Stomach (tissue), 9 donors: ENCODE results near the gene GNB1L. TPM values are rescaled to one million over a fixed set of nuclear protein-coding genes. Genes with fewer than 3 reads are reported as not detected.

Experiments
- DNase-seq, 2 donors: peaks; one replicate each; pipeline versions ENCODE4 v3.0.0 to v3.0.0-alpha.2; 2013 to 2019
- H3K27ac ChIP-seq, 5 donors: fragments of 200-600 bp in 4 of 5; sonication (generic) in 4 of 5; one replicate each; pipeline ENCODE4 v1.5.1; 2013 to 2019; ENCODE audit warnings: mild to moderate bottlenecking in 1 of 5, moderate library complexity in 1 of 5
- H3K27me3 ChIP-seq, 3 donors: fragments of 200-600 bp; sonication (generic); one replicate each; pipeline ENCODE4 v1.5.1; 2017 to 2019; ENCODE audit warnings: mixed run types in 1 of 3
- H3K36me3 ChIP-seq, 4 donors: fragments of 200-600 bp; sonication (generic); 1 replicate in 3 of 4; 2 replicates in 1 of 4; pipeline ENCODE4 v1.5.1; 2016 to 2019
- H3K4me1 ChIP-seq, 4 donors: fragments of 200-600 bp; sonication (generic); one replicate each; pipeline ENCODE4 v1.5.1; 2016 to 2019
- H3K4me3 ChIP-seq, 4 donors: fragments of 200-600 bp; sonication (generic) in 3 of 4; one replicate each; pipeline ENCODE4 v1.5.1; 2016 to 2019; ENCODE audit warnings: mild to moderate bottlenecking in 1 of 4
- H3K9me3 ChIP-seq, 4 donors: fragments of 200-600 bp; sonication (generic); one replicate each; pipeline ENCODE4 v1.5.1; 2016 to 2019
- EP300 ChIP-seq: sonication (generic); formaldehyde crosslinking; IDR thresholded peaks from one replicate; pipeline ENCODE4 v1.6.1; 2017; ENCODE audit warnings: antibody characterized with exemption
- POLR2A ChIP-seq, 4 donors: fragments of 450-650 bp; IDR thresholded peaks; one replicate each; pipeline ENCODE4 v1.6.1; 2016; ENCODE audit warnings: antibody characterized with exemption in 4 of 4, control low read depth in 2 of 4, mild to moderate bottlenecking in 1 of 4, moderate library complexity in 1 of 4
- POLR2AphosphoS5 ChIP-seq, 3 donors: sonication (generic); formaldehyde crosslinking; IDR thresholded peaks; one replicate each; pipeline ENCODE4 v1.6.1; 2016; ENCODE audit warnings: antibody characterized with exemption in 3 of 3
- WGBS, 5 donors: extraction: QIAGEN DNeasy Blood & Tissue Kit in 3 of 5; methylation state at CpG; one replicate each; pipeline versions ENCODE4 v1.1.5 to v1.1.7; 2013 to 2018; 5-methylcytosine and 5-hydroxymethylcytosine counted together
- intact Hi-C: fragments of 100-400 bp; cut with DNase I; formaldehyde crosslinking; loops from one replicate; pipeline ENCODE4 v1.15.1; 2023; ENCODE audit warnings: low total_unique reads
- polyA plus RNA-seq, 3 donors: library from polyadenylated mRNA; stranded (reverse); fragments of 200-250 nt; gene quantifications; one replicate each; pipeline ENCODE4 v1.2.3, GENCODE V29; 2013
- total RNA-seq, 5 donors: library from RNA; depleted of rRNA; stranded (reverse); fragments of >200 nt; gene quantifications; one replicate each; pipeline versions ENCODE4 v1.1.0 to v1.2.3, GENCODE V29; 2014 to 2016
- TF ChIP-seq, protein P1 (sequence below), 7 experiments: fragments of 450-650 bp in 4 of 7; fragments of 200-600 bp in 3 of 7; sonication (generic) in 3 of 7; IDR thresholded peaks; one replicate each; pipeline ENCODE4 v1.5.1; 2016 to 2019; ENCODE audit warnings: antibody characterized with exemption in 7 of 7, control low read depth in 2 of 7, mild to moderate bottlenecking in 1 of 7
- donor health status: healthy with polysubstance abuse.
- donor health status: Bipolar disorder and iron deficiency.
- donor health status: healthy.

The GNB1L gene
- total and polyA plus RNA-seq, 8 donors = 0.29 to 6.8 (median 3.1) TPM; not detected in 1

- peaks cover 7 to 17% (median 14%) of the 10 kb centered on the region in 4 donors for H3K4me1 ChIP-seq
- peaks cover 4 to 15% (median 8%) of the 10 kb centered on the region in 4 donors for H3K36me3 ChIP-seq
- DNase-seq = peak; percentile 86 to 90
- TF ChIP-seq POLR2AphosphoS5 (IDR thresholded peaks at IDR 0.05) = peak in 1 of 3 donors; percentile 50
- TF ChIP-seq, protein P1, sequence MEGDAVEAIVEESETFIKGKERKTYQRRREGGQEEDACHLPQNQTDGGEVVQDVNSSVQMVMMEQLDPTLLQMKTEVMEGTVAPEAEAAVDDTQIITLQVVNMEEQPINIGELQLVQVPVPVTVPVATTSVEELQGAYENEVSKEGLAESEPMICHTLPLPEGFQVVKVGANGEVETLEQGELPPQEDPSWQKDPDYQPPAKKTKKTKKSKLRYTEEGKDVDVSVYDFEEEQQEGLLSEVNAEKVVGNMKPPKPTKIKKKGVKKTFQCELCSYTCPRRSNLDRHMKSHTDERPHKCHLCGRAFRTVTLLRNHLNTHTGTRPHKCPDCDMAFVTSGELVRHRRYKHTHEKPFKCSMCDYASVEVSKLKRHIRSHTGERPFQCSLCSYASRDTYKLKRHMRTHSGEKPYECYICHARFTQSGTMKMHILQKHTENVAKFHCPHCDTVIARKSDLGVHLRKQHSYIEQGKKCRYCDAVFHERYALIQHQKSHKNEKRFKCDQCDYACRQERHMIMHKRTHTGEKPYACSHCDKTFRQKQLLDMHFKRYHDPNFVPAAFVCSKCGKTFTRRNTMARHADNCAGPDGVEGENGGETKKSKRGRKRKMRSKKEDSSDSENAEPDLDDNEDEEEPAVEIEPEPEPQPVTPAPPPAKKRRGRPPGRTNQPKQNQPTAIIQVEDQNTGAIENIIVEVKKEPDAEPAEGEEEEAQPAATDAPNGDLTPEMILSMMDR (IDR thresholded peaks at IDR 0.05) = no peak
- H3K27me3 ChIP-seq = no peaks in the 10 kb centered on the region
- WGBS, 5 donors = 35 to 61% (median 38%) methylated on average over 23 to 38 of the region's 38 CpGs
- no peak overlapping the region for H3K27ac ChIP-seq
- intact Hi-C loops = no loop called here
- H3K4me3 ChIP-seq = no peak overlapping the region
- H3K9me3 ChIP-seq = no peaks in the 10 kb centered on the region
These were observed 48.2 kb downstream of the GNB1L start for GRCh38 chr22:19806213-19807160.

DNA sequence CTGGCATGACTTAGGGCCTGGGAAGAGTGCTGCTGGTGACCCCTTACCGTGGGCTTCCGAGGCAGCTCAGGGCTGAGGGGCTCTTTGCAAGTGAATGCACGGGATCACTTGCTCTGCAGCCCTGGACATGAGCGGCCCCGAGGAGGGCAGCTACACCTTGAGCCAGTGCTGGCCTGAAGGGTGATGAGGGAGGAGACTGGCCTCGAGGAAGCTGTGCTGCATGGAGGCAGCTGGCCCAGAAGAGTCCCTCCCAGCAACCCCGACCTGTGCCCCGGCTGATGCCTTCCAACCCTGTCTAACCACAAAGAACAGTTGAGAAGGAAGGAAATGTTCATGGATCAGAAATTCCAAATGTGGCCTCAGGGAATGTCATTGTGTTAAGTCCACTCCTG lies 48.9 kb downstream of the GNB1L start:
- DNase-seq = no peak
- Histone ChIP-seq H3K4me1 (peaks cover 7 to 17% (median 14%) of the 10 kb centered on the region in 4 donors), H3K4me3 (no peak overlapping the region), H3K27me3 (no peaks in the 10 kb centered on the region), H3K9me3 (no peaks in the 10 kb centered on the region), H3K27ac (no peak overlapping the region), H3K36me3 (peaks cover 4 to 15% (median 8%) of the 10 kb centered on the region in 4 donors)
- 73 to 82% (median 77%) methylated on average over 7 to 8 of the region's 8 CpGs for WGBS, 5 donors
- intact Hi-C loops = no loop called here
- TF ChIP-seq, protein P1 (IDR thresholded peaks at IDR 0.05) = no peak
- TF ChIP-seq POLR2A (IDR thresholded peaks at IDR 0.05) = no peak
- TF ChIP-seq EP300 = no peak
- no peak for TF ChIP-seq POLR2AphosphoS5 (IDR thresholded peaks at IDR 0.05)

DNA sequence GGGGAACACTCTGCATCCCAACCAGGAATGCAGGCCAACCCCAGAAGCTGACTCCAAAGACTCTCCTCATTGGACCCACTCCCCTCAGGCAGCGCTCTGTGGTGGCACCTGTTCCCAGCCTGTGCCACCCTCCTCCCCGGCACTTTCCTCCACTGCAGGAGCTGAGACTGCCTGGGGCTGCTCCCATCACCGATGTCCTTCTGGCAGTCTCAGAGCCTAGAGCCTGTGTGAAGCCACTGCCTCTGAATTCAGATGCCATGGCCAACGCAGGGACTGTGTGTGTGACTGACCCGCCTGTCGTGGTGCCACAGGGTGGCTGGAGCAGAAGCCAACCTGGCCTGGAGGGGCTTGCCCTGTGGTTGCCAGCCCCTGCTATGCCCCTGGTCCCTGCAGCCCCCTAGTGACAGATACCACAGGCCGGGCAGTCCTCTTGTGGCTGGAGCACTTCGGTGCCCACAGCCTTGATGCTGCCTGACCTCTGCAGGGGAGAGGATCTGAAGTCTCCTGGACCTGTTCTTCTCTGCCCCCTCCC lies 50.9 kb downstream of the GNB1L start:
- intact Hi-C loops = no loop called here
- WGBS, 5 donors = 94 to 100% (median 97%) methylated on average over 3 to 8 of the region's 8 CpGs
- no peaks in the 10 kb centered on the region for H3K9me3 ChIP-seq
- peaks cover 4 to 25% (median 16%) of the 10 kb centered on the region in 4 donors for H3K36me3 ChIP-seq
- DNase-seq = no peak
- no peak overlapping the region for H3K27ac ChIP-seq
- peaks cover 7 to 17% (median 14%) of the 10 kb centered on the region in 4 donors for H3K4me1 ChIP-seq
- H3K27me3 ChIP-seq = no peaks in the 10 kb centered on the region
- H3K4me3 ChIP-seq = no peak overlapping the region
- TF ChIP-seq POLR2A (IDR thresholded peaks at IDR 0.05) (no peak), POLR2AphosphoS5 (IDR thresholded peaks at IDR 0.05) (no peak)

- Histone ChIP-seq H3K4me1 (peaks cover 7 to 17% (median 14%) of the 10 kb centered on the region in 4 donors), H3K9me3 (no peaks in the 10 kb centered on the region), H3K4me3 (no peak overlapping the region), H3K27ac (no peak overlapping the region), H3K36me3 (peaks cover 4 to 25% (median 16%) of the 10 kb centered on the region in 4 donors), H3K27me3 (no peaks in the 10 kb centered on the region)
- no peak for DNase-seq
- no peak for TF ChIP-seq POLR2AphosphoS5 (IDR thresholded peaks at IDR 0.05)
- TF ChIP-seq POLR2A (IDR thresholded peaks at IDR 0.05) = no peak
- no peak for TF ChIP-seq EP300
- TF ChIP-seq, protein P1 (IDR thresholded peaks at IDR 0.05) = no peak
- WGBS, 5 donors = 91 to 95% (median 92%) methylated on average over 19 of the region's 19 CpGs
- intact Hi-C loops = no loop called here
These were observed 51.6 kb downstream of the GNB1L start for GRCh38 chr22:19802894-19803735.
